ENCODE measurements around the gene SPEM1. TPM values are rescaled to one million over a fixed set of nuclear protein-coding genes. Genes with fewer than 3 reads are reported as not detected.

Gene SPEM1, protein sequence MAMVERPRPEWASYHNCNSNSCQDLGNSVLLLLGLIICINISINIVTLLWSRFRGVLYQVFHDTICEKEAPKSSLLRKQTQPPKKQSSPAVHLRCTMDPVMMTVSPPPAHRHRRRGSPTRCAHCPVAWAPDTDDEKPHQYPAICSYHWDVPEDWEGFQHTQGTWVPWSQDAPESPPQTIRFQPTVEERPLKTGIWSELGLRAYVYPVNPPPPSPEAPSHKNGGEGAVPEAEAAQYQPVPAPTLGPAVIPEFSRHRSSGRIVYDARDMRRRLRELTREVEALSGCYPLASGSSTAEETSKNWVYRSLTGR
- total RNA-seq (2022; extraction: Qiagen RNA extraction; ENCODE audit: low read depth): 0.14 TPM in 1 of 5 replicates, not detected in the others

DNA sequence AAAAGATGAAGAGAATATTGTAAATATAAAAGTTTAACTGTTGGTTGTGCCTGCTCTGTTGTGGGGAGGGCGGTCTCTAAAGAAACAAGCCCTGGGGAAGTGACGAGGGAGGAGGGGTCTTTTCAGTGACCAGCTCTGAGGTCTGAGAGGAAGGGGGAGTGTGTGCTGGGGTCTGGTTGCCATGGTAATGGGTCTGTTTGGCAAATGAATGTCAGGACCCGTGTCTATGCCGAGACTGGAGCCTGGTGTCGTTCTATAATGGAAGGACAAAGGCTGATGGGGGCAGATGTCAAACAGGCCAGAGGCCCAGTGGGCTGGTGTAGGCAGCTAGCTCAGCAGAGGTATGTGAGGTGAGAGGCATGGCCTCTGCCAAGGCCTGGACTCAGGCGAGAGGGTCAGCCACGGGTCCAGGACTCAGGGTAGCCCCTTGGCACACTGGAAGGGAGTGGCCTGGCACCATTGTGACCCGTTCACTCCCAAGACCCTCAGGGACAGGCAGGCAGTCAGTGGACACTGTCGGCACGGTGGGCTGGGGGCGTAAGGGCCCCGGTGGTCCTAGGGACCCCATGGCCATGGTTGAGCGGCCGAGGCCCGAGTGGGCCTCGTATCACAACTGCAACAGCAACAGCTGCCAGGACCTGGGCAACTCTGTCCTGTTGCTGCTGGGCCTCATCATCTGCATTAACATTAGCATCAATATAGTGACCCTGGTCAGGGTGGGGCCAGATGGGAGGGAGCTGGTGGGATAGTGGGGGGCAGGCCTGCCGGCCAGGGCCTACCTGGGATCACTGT, at the start of gene SPEM1:
Gene SPEM1 (plus strand): TSS at position 506 of the 792 bp plus-strand sequence. CDS start 61 bp downstream, at position 567.

GRCh38 chr17:7380855-7381683, 39.1 kb upstream of the SPEM1 start, which contains the start of gene TNK1:
Gene TNK1 (plus strand): TSS chr17:7381089. CDS start chr17:7382927, 1,838 bp downstream.

DNA sequence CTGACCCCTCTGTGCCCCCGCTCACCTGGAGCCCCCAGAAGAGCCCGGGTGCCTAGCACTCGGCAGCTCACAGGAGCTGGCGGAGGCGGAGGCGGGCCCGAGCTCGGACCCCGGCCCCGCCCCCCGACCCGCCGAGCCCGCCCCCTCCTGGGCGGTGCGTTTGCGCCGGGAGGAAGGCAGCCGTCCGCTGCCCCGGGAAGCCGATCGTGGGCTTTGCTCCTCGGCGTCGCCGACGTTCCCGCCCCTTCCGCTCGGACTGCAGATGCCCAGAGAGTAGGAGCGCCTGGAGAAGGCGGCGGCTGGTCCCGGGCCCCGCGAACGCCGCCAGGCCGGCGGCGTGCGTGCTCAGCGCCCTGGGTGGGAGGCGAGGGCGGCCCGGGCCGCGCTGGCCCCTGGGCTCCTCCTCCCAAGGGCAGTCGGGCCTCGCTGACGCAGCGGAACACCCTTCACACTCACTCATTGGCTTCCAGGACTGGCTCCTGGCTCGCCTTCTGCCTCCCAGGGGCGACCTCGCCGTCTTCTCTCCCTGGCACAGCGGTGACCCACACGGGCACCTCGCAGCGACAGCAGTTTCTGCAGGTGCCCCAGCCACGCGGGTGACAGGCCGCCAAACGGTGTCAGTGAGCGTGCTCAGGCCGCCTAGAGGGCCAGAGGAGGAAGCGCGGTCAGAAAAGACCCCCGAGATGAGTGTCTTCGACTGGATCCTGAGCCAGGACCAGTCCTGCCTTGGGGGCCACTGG, 25.5 kb upstream of the SPEM1 start, which contains the start of gene PLSCR3:
Gene PLSCR3 (minus strand): TSS at position 74 of the 740 bp plus-strand sequence. CDS start 415 bp downstream, outside the sequence.

DNA sequence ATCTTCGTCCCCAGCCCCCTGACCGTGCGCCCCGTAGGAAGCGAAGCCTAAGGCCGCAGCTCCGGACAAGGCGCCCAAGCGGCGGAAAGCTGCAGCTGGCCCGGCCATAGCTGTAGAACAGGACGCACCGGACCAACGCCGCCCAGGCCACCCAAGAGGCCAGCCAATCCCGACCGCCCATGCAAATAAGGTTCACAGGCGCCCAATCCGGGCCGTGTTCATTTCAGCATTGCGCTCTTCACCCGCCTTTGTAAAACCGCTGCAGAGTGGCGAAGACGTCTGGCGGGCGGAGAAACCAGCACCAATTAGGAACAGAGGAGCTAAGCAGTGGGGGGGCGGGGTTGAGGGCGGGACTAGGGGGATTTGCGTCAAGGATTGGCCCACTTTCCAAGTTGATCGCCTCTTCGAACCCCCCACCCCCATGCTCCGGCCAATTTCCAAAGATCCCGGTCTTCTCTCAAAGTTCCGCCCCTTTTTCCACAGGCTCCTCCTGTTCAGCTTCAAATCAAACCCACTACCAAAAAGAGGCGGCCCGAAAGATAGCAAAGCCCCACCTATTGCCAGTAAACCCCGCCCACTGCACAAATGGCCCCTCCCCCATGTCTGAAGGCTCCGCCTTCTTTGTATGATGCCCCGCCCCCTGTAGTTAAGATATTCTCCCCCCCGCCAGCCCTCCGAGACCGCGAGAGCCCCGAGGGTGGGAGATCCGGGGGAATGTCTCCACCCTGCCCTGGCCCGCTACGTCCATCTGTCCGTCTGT, 16.0 kb upstream of the SPEM1 start, which contains the start of gene TMEM256:
Gene TMEM256 (minus strand): TSS at position 121 of the 760 bp plus-strand sequence. CDS start 13 bp downstream, at position 108.

DNA sequence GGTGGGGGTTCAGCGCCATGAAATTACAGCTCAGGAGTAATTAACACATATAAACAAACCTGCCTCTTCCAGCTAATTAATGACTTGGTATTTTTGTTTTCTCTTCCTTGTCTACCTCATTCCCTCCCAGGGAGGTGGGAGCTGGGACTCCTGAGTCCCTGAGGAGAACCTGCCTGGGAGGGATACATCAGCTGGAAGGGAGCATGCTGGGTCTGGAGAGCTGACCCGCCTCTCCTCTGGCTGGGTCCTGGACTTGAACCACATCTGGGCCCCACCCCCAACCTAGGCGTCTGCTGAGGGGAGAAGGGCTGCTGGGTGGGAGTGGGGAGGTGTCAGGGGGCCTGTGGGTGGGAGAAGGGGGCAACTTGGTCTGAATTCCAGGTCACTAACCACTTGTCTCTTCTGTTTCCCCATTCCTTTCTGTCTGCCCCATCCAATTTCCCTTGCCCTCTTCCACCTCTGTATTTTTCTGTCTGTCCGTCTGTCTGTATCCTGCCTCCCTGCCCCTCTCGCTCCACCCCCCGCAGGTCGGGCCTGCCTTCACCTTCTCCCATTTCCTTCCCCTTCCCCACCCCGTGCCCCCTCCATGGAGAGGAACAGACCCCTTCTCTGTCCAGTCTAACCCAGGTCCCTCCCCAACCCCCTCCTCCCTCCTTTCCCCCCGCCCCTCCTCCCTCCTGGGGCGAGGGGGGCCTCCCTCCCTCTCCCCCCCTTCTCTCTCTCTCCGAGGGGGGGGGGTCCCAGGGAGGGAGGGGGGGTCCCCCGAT, 12.5 kb upstream of the SPEM1 start, which contains the start of gene NLGN2:
Gene NLGN2 (plus strand): TSS at position 361 of the 767 bp plus-strand sequence. CDS start 411 bp downstream, outside the sequence.

GRCh38 chr17:7425316-7425715, 5.2 kb downstream of the SPEM1 start, which contains the start of gene SPEM2:
Gene SPEM2 (plus strand): TSS chr17:7425616. CDS start chr17:7425689, 73 bp downstream.

GRCh38 chr17:7428557-7428956, 8.4 kb downstream of the SPEM1 start, which contains the start of gene SPEM3:
Gene SPEM3 (plus strand): TSS chr17:7428857. CDS start chr17:7428903, 46 bp downstream.

DNA sequence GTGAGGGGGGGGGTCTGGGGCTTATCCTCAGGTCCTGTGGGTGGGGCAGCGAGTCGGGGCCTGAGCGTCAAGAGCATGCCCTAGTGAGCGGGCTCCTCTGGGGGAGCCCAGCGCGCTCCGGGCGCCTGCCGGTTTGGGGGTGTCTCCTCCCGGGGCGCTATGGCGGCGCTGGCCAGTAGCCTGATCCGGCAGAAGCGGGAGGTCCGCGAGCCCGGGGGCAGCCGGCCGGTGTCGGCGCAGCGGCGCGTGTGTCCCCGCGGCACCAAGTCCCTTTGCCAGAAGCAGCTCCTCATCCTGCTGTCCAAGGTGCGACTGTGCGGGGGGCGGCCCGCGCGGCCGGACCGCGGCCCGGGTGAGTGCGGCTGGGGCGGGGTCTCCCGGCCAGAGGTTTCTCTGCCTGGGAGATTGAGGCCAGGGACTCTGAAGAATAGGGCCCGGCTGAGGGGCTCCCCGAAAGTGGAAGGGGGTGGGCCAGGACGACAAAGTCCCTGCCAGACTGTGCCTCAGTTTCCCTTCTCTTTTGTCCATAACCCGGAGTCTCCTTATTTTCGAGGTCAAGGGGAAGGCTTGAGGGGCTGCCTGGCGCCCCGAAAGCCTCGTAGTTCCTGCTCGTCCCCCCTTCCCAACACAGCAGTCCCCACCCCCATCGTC, 19.5 kb downstream of the SPEM1 start, which contains the start of gene FGF11:
Gene FGF11 (plus strand): TSS at position 51 of the 651 bp plus-strand sequence. CDS start 109 bp downstream, at position 160.

GRCh38 chr17:7444682-7445618, 24.8 kb downstream of the SPEM1 start, which contains the start of gene CHRNB1:
Gene CHRNB1 (plus strand): TSS chr17:7445061. CDS start chr17:7445128, 67 bp downstream.

Other genes with a start within 250 kb of the SPEM1 start
- gene ASGR1, start 241.0 kb upstream of the SPEM1 start, total RNA-seq (2022; extraction: Qiagen RNA extraction; ENCODE audit: low read depth): 0.78 to 1.4 TPM (median 0.87 TPM) in 5 replicates
- gene DLG4, start 200.5 kb upstream of the SPEM1 start, total RNA-seq (2022; extraction: Qiagen RNA extraction; ENCODE audit: low read depth): 4.8 to 8.2 TPM (median 6.7 TPM) in 5 replicates
- 328 to 426 TPM (median 419 TPM) in 5 replicates for gene ACADVL, start 200.4 kb upstream of the SPEM1 start, total RNA-seq (2022; extraction: Qiagen RNA extraction; ENCODE audit: low read depth)
- 31.8 to 38.4 TPM (median 37.3 TPM) in 5 replicates for gene DVL2, start 185.8 kb upstream of the SPEM1 start, total RNA-seq (2022; extraction: Qiagen RNA extraction; ENCODE audit: low read depth)
- gene PHF23, start 180.9 kb upstream of the SPEM1 start, total RNA-seq (2022; extraction: Qiagen RNA extraction; ENCODE audit: low read depth): 80.8 to 113 TPM (median 94.7 TPM) in 5 replicates
- gene GABARAP, start 177.9 kb upstream of the SPEM1 start, total RNA-seq (2022; extraction: Qiagen RNA extraction; ENCODE audit: low read depth): 629 to 795 TPM (median 688 TPM) in 5 replicates
- gene CTDNEP1, start 168.6 kb upstream of the SPEM1 start, total RNA-seq (2022; extraction: Qiagen RNA extraction; ENCODE audit: low read depth): 209 to 247 TPM (median 236 TPM) in 5 replicates
- 124 to 134 TPM (median 126 TPM) in 5 replicates for gene ELP5, start 168.1 kb upstream of the SPEM1 start, total RNA-seq (2022; extraction: Qiagen RNA extraction; ENCODE audit: low read depth)
- 1.7 to 2.5 TPM (median 2.1 TPM) in 5 replicates for gene CLDN7, start 157.8 kb upstream of the SPEM1 start, total RNA-seq (2022; extraction: Qiagen RNA extraction; ENCODE audit: low read depth)
- gene SLC2A4, start 138.6 kb upstream of the SPEM1 start, total RNA-seq (2022; extraction: Qiagen RNA extraction; ENCODE audit: low read depth): 0.17 to 0.64 TPM (median 0.45 TPM) in 5 replicates
- 0.22 to 0.91 TPM (median 0.52 TPM) in 5 replicates for gene YBX2, start 125.7 kb upstream of the SPEM1 start, total RNA-seq (2022; extraction: Qiagen RNA extraction; ENCODE audit: low read depth)
- 1,622 to 1,789 TPM (median 1,677 TPM) in 5 replicates for gene EIF5A, start 112.7 kb upstream of the SPEM1 start, total RNA-seq (2022; extraction: Qiagen RNA extraction; ENCODE audit: low read depth)
- gene GPS2, start 105.0 kb upstream of the SPEM1 start, total RNA-seq (2022; extraction: Qiagen RNA extraction; ENCODE audit: low read depth): 84.7 to 101 TPM (median 95.3 TPM) in 5 replicates
- gene NEURL4, start 91.0 kb upstream of the SPEM1 start, total RNA-seq (2022; extraction: Qiagen RNA extraction; ENCODE audit: low read depth): 25.3 to 31.6 TPM (median 30.1 TPM) in 5 replicates
- 1.7 to 5.4 TPM (median 3.1 TPM) in 5 replicates for gene ACAP1, start 83.8 kb upstream of the SPEM1 start, total RNA-seq (2022; extraction: Qiagen RNA extraction; ENCODE audit: low read depth)
- gene KCTD11, start 68.2 kb upstream of the SPEM1 start, total RNA-seq (2022; extraction: Qiagen RNA extraction; ENCODE audit: low read depth): 9.4 to 13.4 TPM (median 10.7 TPM) in 5 replicates
- not detected in 5 replicates for gene TMEM95, start 65.2 kb upstream of the SPEM1 start, total RNA-seq (2022; extraction: Qiagen RNA extraction; ENCODE audit: low read depth)
- gene TNK1, start 39.2 kb upstream of the SPEM1 start, total RNA-seq (2022; extraction: Qiagen RNA extraction; ENCODE audit: low read depth): 1.4 to 2.0 TPM (median 1.5 TPM) in 5 replicates
- 38.1 to 44.3 TPM (median 41.3 TPM) in 5 replicates for gene PLSCR3, start 25.8 kb upstream of the SPEM1 start, total RNA-seq (2022; extraction: Qiagen RNA extraction; ENCODE audit: low read depth)
- gene TMEM256, start 16.2 kb upstream of the SPEM1 start, total RNA-seq (2022; extraction: Qiagen RNA extraction; ENCODE audit: low read depth): 202 to 227 TPM (median 216 TPM) in 5 replicates
- gene NLGN2, start 12.5 kb upstream of the SPEM1 start, total RNA-seq (2022; extraction: Qiagen RNA extraction; ENCODE audit: low read depth): 13.2 to 18.5 TPM (median 17.1 TPM) in 5 replicates
- 0.14 TPM in 1 of 5 replicates, not detected in the others for gene SPEM2, start 5.3 kb downstream of the SPEM1 start, total RNA-seq (2022; extraction: Qiagen RNA extraction; ENCODE audit: low read depth)
- gene SPEM3, start 8.5 kb downstream of the SPEM1 start, total RNA-seq (2022; extraction: Qiagen RNA extraction; ENCODE audit: low read depth): not detected in 5 replicates
- 10.2 to 13.7 TPM (median 12.1 TPM) in 5 replicates for gene TMEM102, start 15.1 kb downstream of the SPEM1 start, total RNA-seq (2022; extraction: Qiagen RNA extraction; ENCODE audit: low read depth)
- 0.43 to 1.3 TPM (median 1.1 TPM) in 5 replicates for gene FGF11, start 19.2 kb downstream of the SPEM1 start, total RNA-seq (2022; extraction: Qiagen RNA extraction; ENCODE audit: low read depth)
- 7.3 to 11.0 TPM (median 9.1 TPM) in 5 replicates for gene CHRNB1, start 24.7 kb downstream of the SPEM1 start, total RNA-seq (2022; extraction: Qiagen RNA extraction; ENCODE audit: low read depth)
- gene ZBTB4, start 59.3 kb downstream of the SPEM1 start, total RNA-seq (2022; extraction: Qiagen RNA extraction; ENCODE audit: low read depth): 18.5 to 23.4 TPM (median 22.7 TPM) in 5 replicates
- not detected in 5 replicates for gene SLC35G6, start 61.1 kb downstream of the SPEM1 start, total RNA-seq (2022; extraction: Qiagen RNA extraction; ENCODE audit: low read depth)
- gene POLR2A, start 64.0 kb downstream of the SPEM1 start, total RNA-seq (2022; extraction: Qiagen RNA extraction; ENCODE audit: low read depth): 63.4 to 76.8 TPM (median 71.8 TPM) in 5 replicates
- gene TNFSF12, start 128.7 kb downstream of the SPEM1 start, total RNA-seq (2022; extraction: Qiagen RNA extraction; ENCODE audit: low read depth): 9.1 to 12.2 TPM (median 10.8 TPM) in 5 replicates
- gene TNFSF13, start 138.4 kb downstream of the SPEM1 start, total RNA-seq (2022; extraction: Qiagen RNA extraction; ENCODE audit: low read depth): 0.37 to 1.1 TPM (median 0.87 TPM) in 5 replicates
- 85.2 to 101 TPM (median 93.8 TPM) in 5 replicates for gene SENP3, start 141.6 kb downstream of the SPEM1 start, total RNA-seq (2022; extraction: Qiagen RNA extraction; ENCODE audit: low read depth)
- gene CD68, start 159.3 kb downstream of the SPEM1 start, total RNA-seq (2022; extraction: Qiagen RNA extraction; ENCODE audit: low read depth): 25.6 to 35.0 TPM (median 28.2 TPM) in 5 replicates
- 112 to 145 TPM (median 126 TPM) in 5 replicates for gene MPDU1, start 163.5 kb downstream of the SPEM1 start, total RNA-seq (2022; extraction: Qiagen RNA extraction; ENCODE audit: low read depth)
- gene SOX15, start 169.8 kb downstream of the SPEM1 start, total RNA-seq (2022; extraction: Qiagen RNA extraction; ENCODE audit: low read depth): 0.13 to 0.30 TPM (median 0.14 TPM) in 5 replicates
- gene FXR2, start 194.6 kb downstream of the SPEM1 start, total RNA-seq (2022; extraction: Qiagen RNA extraction; ENCODE audit: low read depth): 44.0 to 59.8 TPM (median 56.2 TPM) in 5 replicates
- 65.1 to 91.4 TPM (median 81.4 TPM) in 5 replicates for gene SAT2, start 207.5 kb downstream of the SPEM1 start, total RNA-seq (2022; extraction: Qiagen RNA extraction; ENCODE audit: low read depth)
- 0.29 to 1.1 TPM (median 0.42 TPM) in 5 replicates for gene SHBG, start 209.8 kb downstream of the SPEM1 start, total RNA-seq (2022; extraction: Qiagen RNA extraction; ENCODE audit: low read depth)
- 0.12 to 0.42 TPM (median 0.26 TPM) in 5 replicates for gene ATP1B2, start 230.6 kb downstream of the SPEM1 start, total RNA-seq (2022; extraction: Qiagen RNA extraction; ENCODE audit: low read depth)